Esophagus squamous epithelium (tissue), 4 donors: ENCODE measurements around the gene BFSP2.

ENCODE experiments used
- POLR2A ChIP-seq, 4 donors: fragments of 450-650 bp; IDR thresholded peaks; one replicate each; pipeline ENCODE4 v1.6.1; 2017; ENCODE audit warnings: antibody characterized with exemption in 4 of 4, mild to moderate bottlenecking in 4 of 4, moderate library complexity in 3 of 4
- TF ChIP-seq, protein P1 (sequence below), 6 experiments: fragments of 450-650 bp in 4 of 6; fragments of 200-600 bp in 2 of 6; sonication (generic) in 2 of 6; IDR thresholded peaks; one replicate each; pipeline ENCODE4 v1.5.1; 2016 to 2019; ENCODE audit warnings: antibody characterized with exemption in 6 of 6, mild to moderate bottlenecking in 4 of 6, moderate library complexity in 4 of 6

- TF ChIP-seq, protein P1, sequence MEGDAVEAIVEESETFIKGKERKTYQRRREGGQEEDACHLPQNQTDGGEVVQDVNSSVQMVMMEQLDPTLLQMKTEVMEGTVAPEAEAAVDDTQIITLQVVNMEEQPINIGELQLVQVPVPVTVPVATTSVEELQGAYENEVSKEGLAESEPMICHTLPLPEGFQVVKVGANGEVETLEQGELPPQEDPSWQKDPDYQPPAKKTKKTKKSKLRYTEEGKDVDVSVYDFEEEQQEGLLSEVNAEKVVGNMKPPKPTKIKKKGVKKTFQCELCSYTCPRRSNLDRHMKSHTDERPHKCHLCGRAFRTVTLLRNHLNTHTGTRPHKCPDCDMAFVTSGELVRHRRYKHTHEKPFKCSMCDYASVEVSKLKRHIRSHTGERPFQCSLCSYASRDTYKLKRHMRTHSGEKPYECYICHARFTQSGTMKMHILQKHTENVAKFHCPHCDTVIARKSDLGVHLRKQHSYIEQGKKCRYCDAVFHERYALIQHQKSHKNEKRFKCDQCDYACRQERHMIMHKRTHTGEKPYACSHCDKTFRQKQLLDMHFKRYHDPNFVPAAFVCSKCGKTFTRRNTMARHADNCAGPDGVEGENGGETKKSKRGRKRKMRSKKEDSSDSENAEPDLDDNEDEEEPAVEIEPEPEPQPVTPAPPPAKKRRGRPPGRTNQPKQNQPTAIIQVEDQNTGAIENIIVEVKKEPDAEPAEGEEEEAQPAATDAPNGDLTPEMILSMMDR (IDR thresholded peaks at IDR 0.05): no peak
- TF ChIP-seq POLR2A (IDR thresholded peaks at IDR 0.05): no peak
These were observed 18.3 kb upstream of the BFSP2 start for GRCh38 chr3:133381346-133382109.
